RWPE1 (cell line): ENCODE measurements around the gene IL3.

Source experiments
- CTCF ChIA-PET: fragments of 350-600 bp; sonication (Branson Sonifier 250); formaldehyde crosslinking; extraction: SDS; loops from one replicate; lab custom pipeline; 2021; lab: Yijun Ruan, JAX
- POLR2A ChIA-PET: fragments of 400-600 bp; formaldehyde crosslinking; extraction: SDS; loops from one replicate; lab custom pipeline; 2020; ENCODE audit warnings: antibody characterized with exemption; ENCODE audit not compliant: low non-redundant PET; lab: Yijun Ruan, JAX
- DNase-seq: peaks from one replicate; pipeline ENCODE4 v3.0.0; 2012; ENCODE audit warnings: low spot score
- H3K27ac ChIP-seq: fragments of 450-650 bp; 2 replicates; pipeline ENCODE4 v1.5.1; 2017
- TF ChIP-seq, protein P1 (sequence below): fragments of 450-650 bp; conservative IDR thresholded peaks from 2 replicates; pipeline ENCODE4 v1.5.1; 2017; ENCODE audit warnings: low read depth, mild to moderate bottlenecking

IL3 gene

GRCh38 chr5:132082329-132083023 is 22.0 kb downstream of the IL3 start:
- TF ChIP-seq, protein P1, sequence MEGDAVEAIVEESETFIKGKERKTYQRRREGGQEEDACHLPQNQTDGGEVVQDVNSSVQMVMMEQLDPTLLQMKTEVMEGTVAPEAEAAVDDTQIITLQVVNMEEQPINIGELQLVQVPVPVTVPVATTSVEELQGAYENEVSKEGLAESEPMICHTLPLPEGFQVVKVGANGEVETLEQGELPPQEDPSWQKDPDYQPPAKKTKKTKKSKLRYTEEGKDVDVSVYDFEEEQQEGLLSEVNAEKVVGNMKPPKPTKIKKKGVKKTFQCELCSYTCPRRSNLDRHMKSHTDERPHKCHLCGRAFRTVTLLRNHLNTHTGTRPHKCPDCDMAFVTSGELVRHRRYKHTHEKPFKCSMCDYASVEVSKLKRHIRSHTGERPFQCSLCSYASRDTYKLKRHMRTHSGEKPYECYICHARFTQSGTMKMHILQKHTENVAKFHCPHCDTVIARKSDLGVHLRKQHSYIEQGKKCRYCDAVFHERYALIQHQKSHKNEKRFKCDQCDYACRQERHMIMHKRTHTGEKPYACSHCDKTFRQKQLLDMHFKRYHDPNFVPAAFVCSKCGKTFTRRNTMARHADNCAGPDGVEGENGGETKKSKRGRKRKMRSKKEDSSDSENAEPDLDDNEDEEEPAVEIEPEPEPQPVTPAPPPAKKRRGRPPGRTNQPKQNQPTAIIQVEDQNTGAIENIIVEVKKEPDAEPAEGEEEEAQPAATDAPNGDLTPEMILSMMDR: no peak
- ChIA-PET CTCF (interaction anchor here (0.7 to 1.4 kb wide), 2 partner anchors 9 to 172 kb away, joined by 3 to 4 read pairs; partner anchors contain the start of gene CSF2), POLR2A (no interaction called here)
- no peak for DNase-seq
- no peak overlapping the region for H3K27ac ChIP-seq

DNA sequence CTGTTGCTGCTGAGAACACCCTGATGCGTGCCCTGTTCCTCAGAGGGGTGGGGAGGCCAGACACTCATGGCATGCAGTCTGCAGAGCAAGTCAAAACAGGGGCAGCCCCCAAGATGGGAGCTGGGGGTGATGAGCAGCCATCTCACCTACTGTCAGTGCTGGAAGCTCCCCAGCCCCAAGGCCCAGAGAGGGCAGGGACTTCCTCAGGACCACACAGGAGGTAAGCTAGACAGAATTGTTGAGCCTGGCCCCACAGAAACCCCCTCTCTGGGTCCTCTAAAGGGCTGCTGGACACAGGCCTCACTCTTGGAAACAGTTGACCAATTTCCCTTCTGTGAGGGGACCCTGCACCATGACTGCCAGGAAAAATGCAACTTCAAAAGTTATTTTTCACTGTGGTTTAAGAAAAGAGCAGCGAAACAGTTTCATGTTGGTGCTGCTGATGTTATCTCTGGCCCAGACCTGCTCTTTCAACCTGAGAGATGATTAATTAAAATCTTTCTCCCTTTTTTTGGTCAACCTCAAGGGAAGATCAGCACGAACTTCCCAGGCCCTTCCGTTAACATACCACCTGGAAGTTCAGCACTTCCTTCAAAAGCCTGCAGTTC is 22.7 kb downstream of the IL3 start:
- CTCF ChIA-PET: interaction anchor here (0.7 to 1.4 kb wide), 2 partner anchors 10 to 171 kb away, joined by 3 to 4 read pairs; partner anchors contain the start of gene CSF2
- TF ChIP-seq, protein P1: no peak
- no peak overlapping the region for H3K27ac ChIP-seq
- DNase-seq: no peak
- POLR2A ChIA-PET: no interaction called here

DNA sequence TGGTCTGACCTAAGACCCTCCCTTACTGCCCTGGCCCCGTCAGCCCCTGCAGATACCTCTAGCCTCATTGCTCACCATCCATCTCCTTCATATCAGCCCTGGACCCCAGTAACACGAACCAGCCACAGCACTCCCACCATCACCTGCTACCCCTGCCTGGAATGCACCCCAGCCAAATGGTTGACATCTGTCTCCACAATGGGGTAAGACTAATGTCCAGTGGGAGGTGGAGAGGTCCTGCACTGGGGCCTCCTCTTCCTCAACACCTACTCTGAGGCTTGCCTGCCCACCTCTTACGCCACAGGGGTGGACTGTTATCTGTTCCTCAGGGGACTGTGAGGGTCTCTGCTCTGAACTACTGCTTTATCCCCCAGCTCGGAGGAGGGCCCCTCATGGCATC is 25.2 kb downstream of the IL3 start:
- TF ChIP-seq, protein P1: no peak
- ChIA-PET POLR2A (no interaction called here), CTCF (interaction anchor here (0.6 to 1.5 kb wide), 2 partner anchors 17 to 23 kb away, joined by 3 to 6 read pairs; no protein-coding TSS in a partner anchor)
- no peak for DNase-seq
- peak overlapping the region; percentile 73 for H3K27ac ChIP-seq

DNA sequence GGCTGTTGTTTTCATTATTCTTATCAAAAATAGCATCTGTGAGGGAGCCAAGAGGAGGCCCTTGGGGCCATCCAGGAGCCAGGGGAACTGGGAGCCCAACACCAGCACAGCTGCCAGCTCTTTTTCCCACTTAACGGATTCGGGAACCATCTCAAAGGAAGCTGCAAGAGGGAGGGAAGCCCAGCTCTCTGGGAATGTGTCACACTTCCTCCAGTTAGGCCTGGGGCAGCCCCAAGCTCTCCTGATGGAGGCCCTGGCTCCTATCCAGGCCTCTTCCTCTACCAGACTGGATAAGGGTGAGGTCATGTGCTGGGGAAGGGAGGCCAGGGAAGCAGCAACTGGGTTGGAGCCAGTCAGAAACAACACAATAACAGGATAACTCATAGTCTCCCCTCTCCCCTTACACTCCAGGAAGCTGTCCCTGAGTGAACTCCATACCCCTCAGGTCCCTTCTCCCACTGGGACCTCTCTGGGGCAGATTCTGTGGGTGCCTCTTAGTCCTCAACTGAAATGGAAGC is 25.9 kb downstream of the IL3 start:
- ChIA-PET POLR2A (no interaction called here), CTCF (interaction anchor here (0.6 to 1.5 kb wide), 2 partner anchors 18 to 24 kb away, joined by 3 to 6 read pairs; no protein-coding TSS in a partner anchor)
- TF ChIP-seq, protein P1: no peak
- H3K27ac ChIP-seq: peak overlapping the region; percentile 73
- DNase-seq: peak; percentile 94

DNA sequence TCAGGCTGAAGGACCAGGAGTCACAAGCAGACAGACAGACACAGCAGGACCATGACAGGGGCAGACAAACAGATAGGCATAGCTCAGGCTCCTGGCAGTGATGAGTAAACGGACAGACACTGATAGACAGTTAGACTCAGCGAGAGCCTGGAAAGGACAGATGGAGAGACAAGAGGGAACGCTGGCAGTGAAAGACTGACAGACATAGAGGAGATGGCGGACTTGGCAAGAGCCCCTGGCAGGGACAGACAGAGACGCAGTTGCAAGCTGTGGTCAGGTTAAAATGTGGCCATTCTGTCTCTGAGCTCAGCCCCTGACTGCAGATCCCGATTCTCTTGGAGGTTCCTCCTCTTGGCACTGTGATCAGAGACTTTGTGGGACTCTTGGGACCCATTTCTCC is 26.7 kb downstream of the IL3 start:
- ChIA-PET CTCF (interaction anchor here (0.6 to 2.1 kb wide), 3 partner anchors 22 to 47 kb away, joined by 3 to 12 read pairs (median 4); no protein-coding TSS in a partner anchor), POLR2A (no interaction called here)
- DNase-seq: no peak
- peak overlapping the region; percentile 73; the same call in 1 of the 2 replicates for H3K27ac ChIP-seq
- TF ChIP-seq, protein P1: no peak

- POLR2A ChIA-PET: no interaction called here
- CTCF ChIA-PET: interaction anchor here (1.0 to 2.1 kb wide), 3 partner anchors 13 to 24 kb away, joined by 3 to 12 read pairs (median 4); no protein-coding TSS in a partner anchor
These were observed 27.2 kb downstream of the IL3 start for GRCh38 chr5:132087661-132088060.

More at GRCh38 chr5:132087661-132088060, 27.2 kb downstream of the IL3 start:
- TF ChIP-seq, protein P1: no peak
- DNase-seq: no peak
- no peak overlapping the region for H3K27ac ChIP-seq
